Dermis blood vessel endothelial cell (primary cell): Measurements from ENCODE around the gene WIPI1. TPM values are rescaled to one million over a fixed set of nuclear protein-coding genes. Genes with fewer than 3 reads are reported as not detected.
"Not testable (repeated sequence)": the region's sequence is repeated elsewhere in the genome, so short reads cannot be mapped to it uniquely, and the experiment has no call there.

Experiments
- DNase-seq: peaks from one replicate; pipeline ENCODE4 v3.0.0; 2010
- total RNA-seq: library from RNA; depleted of rRNA; stranded (reverse); fragments of >200 nt; gene quantifications from 2 replicates; pipeline ENCODE4 v1.2.3, GENCODE V29; 2014

WIPI1 gene
- total RNA-seq, 1 donor from 2014 or later: 60.2 TPM

DNA sequence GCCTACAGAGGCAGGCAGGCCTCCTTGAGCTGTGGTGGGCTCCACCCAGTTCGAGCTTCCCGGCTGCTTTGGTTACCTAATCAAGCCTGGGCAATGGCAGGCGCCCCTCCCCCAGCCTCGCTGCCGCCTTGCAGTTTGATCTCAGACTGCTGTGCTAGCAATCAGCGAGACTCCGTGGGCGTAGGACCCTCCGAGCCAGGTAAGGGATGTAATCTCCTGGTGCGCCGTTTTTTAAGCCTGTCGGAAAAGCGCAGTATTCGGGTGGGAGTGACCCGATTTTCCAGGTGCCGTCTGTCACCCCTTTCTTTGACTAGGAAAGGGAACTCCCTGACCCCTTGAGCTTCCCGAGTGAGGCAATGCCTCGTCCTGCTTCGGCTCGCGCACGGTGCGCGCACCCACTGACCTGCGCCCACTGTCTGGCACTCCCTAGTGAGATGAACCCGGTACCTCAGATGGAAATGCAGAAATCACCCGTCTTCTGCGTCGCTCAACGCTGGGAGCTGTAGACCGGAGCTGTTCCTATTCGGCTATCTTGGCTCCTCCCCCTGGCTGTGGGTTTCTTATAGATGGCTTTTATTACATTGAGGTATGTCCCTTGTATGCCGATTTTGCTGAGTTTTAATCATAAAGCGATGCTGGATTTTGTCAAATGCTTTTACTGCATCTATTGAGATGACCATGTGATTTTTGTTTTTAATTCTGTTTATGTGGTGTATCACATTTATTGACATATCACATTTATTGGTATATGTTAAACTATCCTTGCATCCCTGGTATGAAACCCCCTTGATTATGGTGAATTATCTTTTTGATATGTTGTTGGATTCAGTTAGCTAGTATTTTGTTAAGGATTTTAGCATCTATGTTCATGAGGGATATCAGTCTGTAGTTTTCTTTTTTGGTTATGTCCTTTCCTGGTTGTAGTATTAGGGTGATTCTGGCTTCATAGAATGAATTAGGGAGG lies 43.4 kb downstream of the WIPI1 start:
- peak; percentile 51 for DNase-seq

DNA sequence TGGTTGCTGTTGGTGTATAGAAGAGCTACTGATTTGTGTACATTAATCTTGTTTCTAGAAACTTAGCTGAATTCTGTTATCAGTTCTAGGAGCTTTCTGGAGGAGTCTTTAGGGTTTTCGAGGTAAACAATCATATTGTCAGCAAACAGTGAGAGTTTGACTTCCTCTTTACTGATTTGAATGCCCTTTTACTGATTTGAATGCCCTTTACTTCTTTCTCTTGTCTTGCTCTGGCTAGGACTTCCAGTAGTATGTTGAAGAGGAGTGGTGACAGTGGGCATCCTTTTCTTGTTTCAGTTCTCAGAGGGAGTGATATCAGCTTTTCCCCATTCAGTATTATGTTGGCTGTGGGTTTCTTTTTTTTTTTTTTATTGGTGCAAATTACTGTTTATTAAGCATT lies 49.6 kb downstream of the WIPI1 start:
- DNase-seq: not testable (repeated sequence)

DNA sequence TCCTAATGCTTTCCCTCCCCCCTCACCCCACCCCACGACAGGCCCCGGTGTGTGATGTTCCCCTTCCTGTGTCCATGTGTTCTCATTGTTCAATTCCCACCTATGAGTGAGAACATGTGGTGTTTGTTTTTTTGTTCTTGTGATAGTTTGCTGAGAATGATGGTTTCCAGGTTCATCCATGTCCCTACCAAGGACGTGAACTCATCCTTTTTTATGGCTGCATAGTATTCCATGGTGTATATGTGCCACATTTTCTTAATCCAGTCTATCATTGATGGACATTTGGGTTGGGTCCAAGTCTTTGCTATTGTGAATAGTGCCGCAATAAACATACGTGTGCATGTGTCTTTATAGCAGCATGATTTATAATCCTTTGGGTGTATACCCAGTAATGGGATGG lies 53.5 kb downstream of the WIPI1 start:
- DNase-seq: not testable (repeated sequence)

DNA sequence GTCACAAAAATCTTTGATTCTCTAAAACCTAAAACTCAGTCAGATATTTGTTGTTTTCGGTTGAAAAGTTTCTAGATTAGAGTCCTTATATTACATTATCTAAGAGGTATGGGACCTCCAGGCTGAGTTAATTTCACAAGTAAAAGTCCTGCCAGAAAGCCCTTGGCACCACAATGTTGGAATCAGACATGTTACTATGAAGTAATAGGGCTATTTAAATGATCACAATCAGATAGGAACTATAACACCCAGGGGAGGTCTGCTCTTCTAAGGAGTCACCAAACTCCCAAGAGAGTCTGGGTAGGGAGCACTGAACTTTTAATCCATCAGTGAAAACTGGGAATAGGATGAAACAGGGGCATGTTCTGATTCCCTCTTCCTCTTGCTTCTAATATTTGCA lies 54.2 kb downstream of the WIPI1 start:
- DNase-seq: no peak

DNA sequence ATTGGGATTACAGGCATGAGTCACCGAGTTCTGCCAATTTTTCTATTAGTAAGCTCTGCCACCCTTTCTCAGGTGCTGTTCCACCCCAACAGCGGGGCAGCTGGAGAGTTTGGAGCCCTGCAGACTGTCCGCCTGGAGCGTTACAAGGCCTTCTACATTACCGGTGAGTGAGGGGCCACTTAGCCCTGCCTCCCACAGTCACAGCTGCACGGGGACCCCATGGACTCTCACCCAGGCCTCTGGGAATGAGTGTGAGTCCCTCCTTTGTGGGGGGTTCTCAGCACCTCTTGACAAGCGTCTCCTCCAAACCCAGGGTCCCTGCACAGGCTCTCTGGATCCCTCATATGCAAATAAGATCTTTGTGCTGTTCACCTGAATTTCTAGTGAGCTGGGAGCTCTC lies 56.0 kb downstream of the WIPI1 start:
- no peak for DNase-seq

DNA sequence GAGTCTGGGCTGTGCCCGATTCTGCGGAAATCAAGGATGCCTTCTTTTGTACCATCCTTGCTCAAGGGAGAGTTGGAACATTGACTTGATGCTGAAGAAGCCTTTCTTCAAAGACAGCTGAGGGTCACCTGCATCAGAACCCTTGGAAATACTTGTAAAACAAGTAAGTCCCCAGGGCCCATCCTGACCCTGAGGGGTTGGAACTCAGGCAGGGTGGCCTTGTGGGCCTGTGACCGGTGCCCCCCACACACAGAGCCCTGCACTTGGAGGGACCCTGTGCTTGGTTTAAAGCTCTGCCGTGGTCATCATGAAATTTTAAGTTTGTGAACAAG lies 56.9 kb downstream of the WIPI1 start:
- DNase-seq: no peak

DNA sequence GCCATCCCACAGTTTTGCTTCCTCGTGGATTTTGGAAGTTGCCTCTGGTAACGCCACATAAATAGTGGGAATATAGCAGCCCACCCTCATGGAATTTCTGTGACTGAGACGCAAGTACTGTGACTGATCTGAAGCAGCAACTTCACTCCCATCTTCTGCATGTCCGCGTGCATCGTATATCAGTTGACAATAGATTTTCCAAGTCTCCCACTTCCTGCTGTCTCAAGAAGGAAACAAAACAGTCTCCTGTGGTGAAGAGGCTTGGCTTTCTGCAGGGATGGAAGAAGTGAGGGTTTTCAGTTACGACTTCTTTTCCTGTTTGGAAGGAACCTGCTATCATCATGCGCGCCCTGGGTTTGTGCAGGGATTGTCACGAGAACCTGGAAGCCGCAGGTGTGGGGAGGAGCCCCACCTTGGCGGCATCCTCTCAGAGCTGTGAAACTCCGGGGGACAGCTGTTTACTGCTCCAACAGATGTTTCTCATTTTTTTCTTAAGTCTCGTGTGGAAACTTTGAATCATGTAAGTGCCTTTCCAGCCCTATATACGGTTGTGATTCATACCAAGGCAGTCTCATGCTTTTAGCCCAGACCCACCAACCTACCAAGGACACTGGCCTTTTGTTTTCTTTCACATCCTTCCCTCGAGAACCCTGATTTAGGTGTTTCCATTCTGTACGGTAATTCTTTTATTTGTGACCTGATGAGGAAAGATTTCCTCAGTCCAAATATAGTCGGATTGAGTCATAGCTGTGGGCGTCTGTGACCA lies 57.5 kb downstream of the WIPI1 start:
- DNase-seq: peak; percentile 84

DNA sequence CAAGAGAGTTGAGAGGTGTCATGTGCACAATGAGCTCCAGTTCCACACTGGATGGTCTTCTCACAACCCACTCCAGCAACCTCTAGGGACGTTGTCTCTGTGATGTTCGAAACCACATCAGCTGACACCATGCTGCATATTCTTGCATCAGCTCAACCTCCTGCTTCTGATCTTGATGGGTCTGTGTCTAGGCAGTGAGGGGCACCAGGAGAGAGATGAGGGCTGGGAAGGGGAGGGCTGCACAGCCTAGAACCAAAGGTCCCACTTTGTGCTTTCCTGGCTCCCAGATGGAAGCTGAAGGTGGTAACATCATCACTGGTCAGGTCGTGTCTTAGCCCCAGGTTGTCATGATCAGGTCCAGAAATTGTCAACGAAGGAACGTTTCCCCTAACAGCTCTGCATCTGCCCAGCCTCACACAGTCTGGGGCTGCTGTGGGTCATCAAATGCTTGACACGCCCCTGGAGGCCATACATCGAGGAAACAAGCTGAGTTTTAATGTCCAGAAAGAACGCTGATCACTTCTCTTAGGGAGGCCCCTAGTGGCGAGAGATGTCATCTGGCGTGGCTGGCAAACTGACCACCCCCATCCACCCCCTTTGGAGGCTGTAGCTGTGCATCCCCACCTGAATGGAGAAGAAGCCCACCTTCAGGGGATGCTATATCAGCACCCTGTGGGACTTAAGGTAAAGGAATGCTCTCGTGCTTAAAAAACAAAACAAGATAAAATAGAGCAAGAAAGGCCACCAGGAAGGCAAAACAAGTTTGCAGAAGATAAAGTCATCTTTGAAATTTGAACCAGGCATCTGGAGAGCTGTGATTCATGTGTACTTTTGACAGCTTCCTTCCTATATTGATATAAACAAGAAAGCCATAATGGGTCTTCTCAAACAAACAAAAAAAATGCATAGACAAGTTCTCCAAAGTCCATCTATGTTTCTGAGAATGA lies 58.3 kb downstream of the WIPI1 start:
- DNase-seq: peak; percentile 91

DNA sequence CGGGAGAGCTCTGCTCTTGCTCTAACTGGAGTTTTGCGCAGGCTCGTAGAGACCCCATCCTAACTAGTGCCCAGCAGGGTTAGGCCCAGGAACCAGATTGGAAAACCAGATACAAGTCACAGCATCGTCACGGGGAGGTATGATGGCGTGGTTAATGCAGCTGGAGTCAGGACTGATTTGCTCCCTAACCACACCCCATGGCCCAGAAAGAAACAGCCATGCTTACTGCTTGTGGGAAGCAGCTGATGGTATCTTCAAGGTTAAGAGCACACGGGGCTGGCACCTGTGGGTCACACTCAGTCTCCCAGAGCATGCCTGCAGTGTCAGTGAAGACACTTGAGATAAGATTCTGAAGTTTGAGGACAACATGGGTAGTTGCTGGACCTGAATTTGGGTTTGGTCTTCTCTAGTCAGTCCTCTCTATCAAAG lies 60.2 kb downstream of the WIPI1 start:
- DNase-seq: no peak

DNA sequence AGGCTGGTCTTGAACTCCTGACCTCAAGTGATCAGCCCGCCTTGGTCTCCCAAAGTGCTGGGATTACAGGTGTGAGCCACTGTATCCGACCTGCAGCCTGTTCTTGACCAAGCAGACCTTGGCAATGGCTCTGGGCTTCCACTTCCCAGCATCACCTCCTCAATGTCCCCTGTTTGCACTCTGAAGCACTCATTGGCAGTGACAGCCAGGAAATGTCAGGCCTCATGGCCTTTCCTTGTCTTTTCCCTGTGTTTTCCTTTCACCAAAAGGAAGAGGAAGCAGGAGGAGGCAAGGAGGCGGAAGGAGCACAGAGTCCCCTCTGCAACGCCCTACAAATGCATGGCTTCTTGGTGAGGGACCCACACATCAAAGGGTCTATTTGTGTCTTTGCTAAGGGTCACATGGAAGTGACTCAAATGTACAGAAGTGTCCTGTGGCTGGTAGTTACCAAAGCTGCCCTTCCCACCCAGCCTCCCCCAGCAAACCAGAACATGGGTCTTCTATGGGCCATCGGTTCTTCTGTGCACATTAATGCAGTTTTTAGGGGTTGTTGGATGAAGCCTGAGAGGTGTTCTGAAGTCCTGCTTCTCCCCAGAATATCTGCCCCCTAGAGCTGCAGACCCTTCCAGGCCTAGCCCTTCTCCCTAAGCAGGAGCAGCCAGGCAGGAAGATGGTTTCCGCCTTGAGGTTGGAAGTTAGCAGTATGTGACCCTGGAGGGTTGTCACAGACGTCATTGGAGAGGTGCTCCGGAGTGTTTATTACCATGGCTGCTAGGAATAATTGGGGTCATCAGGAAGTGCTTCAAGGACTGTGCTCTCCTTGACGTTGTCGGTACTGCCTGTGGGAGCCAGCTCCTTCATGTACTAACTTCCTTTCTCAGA lies 60.8 kb downstream of the WIPI1 start:
- peak; percentile 57 for DNase-seq

DNA sequence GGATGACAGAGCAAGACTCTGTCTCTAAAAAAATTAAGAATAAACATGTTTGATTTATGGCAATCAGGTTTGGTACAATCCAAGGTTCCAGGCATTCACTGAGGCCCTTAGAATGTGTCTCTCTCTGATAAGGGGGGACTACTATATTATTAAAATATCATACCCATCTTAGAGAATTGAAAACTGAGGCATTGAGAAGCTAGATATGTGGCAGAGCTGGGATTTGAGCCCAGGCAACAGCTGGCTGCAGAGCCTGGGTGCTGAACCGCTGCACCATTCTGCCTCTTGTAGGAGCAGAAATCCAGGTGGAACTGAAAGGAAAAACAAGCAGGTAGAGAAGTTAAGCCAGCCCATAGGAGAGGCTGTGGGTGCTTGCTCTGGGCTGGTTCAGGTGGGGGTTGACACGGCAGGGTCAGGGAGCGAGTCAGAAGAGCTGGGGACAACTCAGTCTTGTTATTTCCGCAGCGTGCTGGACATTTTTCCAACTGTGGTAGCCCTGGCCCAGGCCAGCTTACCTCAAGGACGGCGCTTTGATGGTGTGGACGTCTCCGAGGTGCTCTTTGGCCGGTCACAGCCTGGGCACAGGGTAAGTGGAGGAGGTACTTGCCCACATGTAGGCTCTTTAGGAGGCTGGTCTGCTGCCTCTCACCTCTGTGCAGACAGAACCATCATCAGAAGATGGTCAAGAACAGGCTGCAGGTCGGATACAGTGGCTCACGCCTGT lies 62.5 kb downstream of the WIPI1 start:
- no peak for DNase-seq

DNA sequence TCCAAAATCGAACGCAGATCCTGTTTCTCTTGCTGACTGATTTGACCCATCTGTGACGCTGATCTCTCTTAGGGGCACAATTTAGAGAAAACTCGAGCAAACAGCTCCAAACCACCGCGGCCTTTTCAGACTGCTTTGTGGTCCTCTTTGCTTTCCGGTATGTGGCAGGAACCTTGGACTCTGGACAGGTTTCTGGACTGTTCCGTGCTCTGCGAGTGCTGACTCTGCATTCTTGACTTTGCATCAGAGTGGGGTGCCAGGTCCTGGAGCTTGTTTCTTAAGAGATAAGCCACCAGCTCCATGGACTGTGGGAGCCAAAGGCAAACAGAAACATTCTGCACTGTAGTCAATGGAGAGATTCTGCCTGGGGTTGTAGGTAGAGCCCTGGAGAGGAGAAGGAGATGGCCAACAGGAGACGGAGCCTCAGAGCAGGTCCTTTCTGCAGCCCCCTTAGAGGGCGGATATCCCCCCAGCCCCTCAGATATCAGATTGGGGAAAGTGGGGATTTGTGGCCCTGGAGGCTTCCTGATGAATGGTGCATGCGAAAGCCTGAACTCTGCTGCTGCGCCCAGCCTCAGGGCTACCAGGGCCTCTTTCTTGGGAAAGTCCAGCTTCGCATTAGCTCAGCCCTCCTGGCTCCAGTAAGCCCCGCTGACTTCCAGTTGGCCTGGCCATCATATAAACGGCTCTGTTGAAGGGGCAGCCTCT lies 65.6 kb downstream of the WIPI1 start:
- no peak for DNase-seq

DNA sequence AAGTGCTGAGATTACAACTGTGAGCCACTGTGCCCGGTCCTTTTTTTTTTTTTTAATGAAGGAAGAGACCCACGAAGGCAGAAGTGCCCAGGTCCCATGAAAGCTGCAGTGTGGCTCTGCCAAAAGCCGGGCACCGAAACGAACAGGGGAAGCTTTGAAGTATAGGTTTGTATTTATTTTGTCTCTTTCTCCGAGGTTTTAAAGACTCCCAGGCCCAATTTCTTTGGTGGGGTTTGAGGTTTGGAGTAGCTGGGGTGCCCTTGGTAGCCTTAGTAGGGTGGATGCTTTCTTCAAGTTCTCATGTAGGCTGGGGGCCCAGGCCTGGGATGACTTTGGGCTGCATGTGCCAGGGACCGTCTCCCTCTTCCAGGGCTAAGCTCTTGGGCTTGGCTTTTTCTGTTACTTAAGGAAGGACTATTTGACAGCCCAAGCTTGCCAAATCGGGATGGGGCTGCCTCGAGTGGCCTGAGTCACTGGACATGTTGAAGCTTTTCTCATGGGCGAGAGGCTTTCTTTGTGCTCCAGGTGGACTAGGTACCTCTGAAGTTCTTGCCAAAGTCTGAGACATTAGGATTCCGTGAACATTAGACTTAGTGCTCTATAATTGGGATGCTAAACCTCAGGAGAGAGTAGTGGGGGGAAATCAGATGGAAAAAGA lies 66.3 kb downstream of the WIPI1 start:
- DNase-seq: no peak

DNA sequence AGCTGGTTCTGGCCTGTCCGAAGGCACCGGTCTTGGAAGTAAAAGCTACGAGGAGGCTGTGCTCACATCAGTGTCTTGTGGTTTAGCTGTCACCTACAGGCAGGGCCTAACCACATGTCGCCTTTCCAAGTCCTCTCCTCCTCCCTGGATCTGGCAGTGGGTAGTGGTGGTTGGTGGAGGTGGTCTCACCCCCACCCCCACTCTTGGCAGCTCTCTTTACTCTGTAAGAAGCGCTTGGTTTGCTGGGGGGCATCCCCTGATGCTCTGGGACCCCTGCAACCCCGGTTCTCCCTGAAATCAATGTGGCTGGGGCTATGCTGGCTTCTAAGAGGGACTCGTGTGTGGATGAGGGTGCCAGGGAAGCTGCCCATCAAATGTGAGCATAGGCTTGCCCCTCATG lies 68.3 kb downstream of the WIPI1 start:
- DNase-seq: no peak

DNA sequence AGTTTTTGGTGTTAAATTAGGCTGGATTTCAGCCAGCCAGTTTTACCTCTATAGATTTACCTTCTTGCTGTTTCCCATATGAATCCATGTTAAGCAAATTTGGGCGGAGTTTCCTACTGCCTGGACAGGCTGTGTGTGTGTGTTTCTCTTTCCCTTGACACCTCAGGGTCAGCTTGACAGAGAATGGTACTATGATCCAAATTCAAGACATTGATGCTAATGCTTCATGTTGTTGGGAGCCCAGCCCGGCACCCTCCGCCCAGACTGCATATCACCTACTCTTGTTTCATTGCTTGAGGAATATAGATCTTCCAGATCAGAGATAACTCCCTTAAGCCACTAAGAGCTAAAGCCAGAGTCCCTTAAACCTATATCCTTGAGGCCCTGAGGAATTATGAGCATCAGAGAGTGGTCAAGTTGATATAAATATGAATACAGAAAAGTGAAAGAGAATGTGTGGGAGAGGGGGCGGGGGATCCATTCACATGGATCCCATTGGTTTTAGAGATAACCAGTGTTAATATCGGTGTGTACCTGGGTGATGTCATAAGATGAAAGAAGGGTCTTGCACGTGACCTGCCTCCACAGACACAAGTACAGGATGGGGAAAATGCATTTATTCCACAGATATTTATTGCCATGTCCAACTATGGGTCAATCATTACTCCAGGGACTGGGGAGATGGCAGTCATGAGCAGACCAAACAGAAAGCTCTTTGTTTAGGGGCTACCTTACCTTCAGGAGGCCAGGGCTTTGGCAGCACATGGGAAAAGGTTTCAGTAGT lies 69.7 kb downstream of the WIPI1 start:
- DNase-seq: no peak

DNA sequence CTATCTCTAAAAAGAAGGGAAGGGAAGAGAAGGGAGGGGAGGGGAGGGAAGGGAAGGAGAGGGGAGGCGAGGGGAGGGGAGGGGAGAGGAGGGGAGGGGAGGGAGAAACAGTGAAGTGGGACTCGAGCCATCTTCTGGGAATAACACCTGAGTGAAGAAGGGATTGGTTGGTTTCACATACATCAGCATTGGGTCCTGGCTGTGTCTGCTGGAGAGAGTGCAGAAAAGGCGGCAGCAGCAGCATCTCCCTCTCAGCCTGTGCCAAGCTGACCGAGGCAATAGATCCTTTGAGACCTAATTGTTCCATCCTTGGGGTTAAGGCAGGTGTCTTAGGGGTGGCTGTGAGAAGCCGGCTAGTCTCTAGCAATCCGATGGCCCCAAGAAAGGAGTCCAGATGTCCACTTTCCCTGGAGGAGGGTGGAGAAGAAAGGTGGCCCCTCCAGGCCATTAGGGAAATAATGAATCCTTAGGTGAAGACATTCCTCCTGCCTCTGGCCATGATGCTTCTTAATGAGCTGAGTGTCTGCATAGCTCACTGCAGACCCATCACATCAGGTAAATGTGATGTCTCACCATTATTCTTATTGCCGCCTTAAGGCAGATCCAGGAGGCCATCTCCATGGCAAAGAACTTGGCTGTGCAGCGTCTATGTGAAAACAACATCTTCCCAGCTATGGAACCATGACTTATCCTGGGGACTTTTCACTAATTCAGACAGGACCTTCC lies 71.6 kb downstream of the WIPI1 start:
- no peak for DNase-seq

DNA sequence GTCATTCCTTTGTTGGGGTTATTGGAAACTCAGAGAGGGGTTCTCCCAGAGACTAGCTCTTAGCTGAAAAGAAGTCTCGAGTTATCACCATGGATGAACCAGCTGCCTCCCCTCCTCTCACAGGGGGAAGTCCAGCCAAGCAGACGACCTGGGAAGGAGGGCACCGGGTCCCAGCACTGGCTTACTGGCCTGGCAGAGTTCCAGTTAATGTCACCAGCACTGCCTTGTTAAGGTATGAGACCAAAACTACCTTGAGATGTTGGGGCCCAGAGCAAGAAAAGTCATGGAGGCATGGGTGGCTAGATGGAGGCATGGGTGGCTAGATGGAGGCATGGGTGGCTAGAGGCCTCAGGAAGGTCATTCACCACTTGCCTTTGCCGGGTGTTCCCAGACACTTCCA lies 72.4 kb downstream of the WIPI1 start:
- DNase-seq: no peak

DNA sequence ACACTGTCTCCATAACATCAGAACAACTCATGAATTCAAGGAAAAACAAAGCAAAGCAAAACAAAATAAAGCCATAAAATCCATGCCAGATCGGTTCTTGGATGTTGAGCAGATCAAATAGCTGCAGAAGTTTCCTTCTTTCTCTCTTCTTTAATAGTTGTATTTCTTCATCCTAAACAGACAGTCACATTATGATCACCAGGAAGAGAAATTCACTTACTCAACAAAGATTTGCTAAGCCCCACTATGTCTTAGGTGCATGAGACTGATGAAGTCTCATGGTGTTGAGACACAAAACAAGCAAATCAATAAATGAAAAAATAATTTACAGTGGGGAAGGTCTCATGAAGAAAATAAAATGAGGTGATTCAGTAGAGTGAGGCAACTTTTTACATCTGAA lies 72.8 kb downstream of the WIPI1 start:
- DNase-seq: no peak
